Ramos (cell line): ENCODE results near the gene S1PR4.
"Not testable (repeated sequence)": the region's sequence is repeated elsewhere in the genome, so short reads cannot be mapped to it uniquely, and the experiment has no call there.

Source experiments
- in situ Hi-C: fragments of 300-500 bp; cut with MboI; formaldehyde crosslinking; loops from one replicate; pipeline ENCODE4 v1.14.3; 2022; ENCODE audit warnings: low sequenced_read_pairs; ENCODE audit not compliant: unreplicated experiment

The S1PR4 gene

DNA sequence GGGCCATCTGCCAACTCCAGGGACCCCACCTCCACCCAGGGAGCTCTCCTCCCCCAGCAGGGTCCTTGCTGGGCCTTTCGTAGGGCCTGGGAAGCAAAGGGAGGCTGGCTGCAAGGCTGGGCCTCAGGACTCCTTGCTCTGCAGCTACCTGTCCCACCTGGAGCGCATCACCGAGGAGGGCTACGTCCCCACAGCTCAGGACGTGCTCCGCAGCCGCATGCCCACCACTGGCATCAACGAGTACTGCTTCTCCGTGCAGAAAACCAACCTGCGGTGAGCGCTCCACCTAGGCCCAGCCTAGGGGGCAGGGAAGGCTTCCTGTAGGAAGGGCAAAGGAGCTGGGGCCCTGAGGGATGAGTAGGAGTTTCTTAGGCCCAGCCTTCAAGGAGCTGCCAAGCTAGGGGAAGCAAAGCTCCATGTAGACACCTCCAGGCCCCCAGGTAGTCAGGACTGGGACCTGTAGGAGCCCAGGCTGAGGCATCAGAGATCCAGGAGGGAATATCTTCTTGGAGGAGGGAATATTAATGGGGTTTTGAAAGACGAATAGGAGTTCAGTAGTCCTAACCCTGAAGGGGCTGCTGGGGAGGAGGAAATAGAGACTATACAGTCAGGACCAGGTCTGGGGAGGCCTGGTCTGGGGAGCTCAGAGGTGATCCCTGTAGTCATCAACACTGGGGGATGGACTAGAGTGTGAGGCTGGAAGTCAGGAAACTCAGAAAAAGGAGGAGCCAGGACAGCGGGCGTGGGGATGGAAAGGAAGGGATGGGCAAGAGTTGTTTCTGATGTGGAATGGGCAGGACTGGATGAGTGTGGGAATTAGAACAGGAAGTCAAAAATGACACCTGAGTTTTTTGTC lies 26.8 kb upstream of the S1PR4 start:
- in situ Hi-C loops: no loop called here

DNA sequence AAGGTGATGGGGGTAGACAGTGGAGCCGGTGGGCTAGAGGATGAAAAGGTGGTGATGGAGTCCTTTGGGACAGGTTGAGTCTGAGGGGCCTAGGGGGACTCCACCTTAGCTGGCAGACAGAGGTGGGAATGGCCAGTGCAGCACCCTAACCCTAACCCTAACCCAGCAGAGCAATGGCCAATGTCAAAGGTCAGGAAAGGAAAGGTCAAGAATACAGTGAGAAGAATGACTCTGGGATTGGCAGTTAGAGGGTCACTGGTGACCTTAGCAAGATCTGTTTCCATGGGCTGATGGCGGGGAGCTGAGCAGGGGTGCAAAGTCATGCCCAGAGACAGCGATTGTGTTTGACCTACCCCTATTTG lies 26.2 kb upstream of the S1PR4 start:
- in situ Hi-C loops: no loop called here

DNA sequence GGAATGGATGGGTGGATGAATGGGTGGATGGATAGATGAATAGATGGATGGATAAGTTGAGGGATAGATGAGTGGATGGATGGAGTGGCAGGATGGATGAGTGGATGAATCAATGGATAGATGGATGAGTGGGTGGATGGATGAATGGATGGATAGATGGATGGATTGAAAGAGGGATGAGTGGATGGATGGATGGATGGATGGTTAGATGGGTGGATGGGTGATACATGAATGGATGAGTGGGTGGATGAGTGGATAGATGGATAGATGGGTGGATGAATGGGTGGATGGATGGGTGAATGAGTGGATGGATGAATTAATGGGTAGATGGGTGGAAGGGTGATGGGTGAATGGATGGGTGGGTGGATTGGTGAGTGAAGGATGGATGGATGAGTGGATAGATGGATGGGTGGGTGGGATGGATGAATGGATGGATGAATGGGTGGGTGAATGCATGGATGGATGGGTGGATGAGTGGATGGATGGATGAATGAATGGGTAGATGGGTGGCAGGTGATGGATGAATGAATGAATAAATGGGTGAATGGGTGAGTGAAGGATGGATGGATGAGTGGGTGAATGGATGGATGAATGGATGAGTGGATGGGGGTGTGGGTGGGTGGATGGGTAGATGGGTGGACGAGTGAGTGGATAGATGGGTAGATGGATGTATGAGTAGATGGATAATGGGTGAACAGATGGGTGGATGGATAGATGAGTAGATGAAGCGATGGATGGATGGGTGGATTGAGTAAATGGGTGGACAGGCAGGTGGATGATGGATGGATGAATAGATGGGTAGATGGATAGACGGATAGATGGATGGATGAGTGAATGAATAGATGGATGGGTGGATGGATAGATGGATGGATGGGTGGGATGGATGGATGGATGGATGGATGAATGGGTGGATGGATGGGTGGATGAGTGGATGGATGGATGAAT lies 25.0 kb upstream of the S1PR4 start:
- in situ Hi-C loops: no loop called here

DNA sequence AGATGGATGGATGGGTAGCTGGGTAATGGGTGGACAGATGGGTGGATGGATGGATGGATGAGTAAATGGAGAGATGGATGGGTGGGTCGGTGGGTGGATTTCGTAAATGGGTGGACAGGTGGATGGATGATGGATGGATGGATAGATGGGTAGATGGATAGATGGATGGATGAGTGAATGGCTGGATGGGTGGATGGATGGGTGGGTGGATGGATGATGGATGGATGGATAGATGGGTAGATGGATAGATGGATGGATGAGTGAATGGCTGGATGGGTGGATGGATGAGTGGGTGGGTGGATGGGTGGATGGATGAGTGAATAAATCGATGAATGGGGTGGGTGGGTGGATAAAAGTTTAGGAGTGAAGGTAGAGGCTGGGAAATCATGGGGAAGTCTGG lies 24.1 kb upstream of the S1PR4 start:
- in situ Hi-C loops: not testable (repeated sequence)

DNA sequence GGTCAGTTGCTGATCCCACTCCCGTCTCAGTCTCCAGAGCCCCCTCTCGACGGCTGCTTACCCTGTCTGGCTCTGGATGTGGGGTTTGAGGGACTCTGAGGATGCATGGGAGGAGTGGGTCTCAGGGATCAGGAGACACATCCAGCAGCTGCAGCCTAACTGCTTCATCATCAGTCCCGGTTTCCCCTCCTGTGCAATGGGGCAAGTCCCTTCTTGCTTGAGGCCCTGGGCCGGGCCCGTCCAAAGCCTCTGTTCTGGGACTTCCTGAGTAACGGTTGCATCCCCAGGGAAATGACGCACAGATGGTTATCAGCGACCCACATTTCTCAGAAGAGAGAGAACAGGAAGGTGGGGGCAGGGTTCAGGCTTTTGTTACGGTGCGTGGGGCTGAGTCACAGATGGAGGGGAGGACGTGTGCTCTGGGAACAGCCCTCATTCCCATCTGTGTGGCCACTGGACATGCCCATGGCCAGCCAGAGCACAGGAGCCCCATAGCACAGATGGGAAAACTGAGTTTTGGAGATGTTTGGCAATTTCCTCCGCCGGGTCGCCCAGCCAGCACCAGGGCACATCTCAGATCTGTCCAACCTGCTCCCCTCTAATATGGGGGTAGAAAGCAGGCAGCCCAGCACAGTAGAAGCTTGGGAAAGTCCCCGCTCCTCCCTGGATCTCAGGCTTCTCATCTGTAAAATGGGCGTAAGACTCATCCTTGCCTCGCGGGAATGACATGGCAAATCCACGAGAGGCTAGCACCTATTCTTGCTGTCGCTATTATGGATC lies 23.4 kb upstream of the S1PR4 start:
- in situ Hi-C loops: no loop called here

DNA sequence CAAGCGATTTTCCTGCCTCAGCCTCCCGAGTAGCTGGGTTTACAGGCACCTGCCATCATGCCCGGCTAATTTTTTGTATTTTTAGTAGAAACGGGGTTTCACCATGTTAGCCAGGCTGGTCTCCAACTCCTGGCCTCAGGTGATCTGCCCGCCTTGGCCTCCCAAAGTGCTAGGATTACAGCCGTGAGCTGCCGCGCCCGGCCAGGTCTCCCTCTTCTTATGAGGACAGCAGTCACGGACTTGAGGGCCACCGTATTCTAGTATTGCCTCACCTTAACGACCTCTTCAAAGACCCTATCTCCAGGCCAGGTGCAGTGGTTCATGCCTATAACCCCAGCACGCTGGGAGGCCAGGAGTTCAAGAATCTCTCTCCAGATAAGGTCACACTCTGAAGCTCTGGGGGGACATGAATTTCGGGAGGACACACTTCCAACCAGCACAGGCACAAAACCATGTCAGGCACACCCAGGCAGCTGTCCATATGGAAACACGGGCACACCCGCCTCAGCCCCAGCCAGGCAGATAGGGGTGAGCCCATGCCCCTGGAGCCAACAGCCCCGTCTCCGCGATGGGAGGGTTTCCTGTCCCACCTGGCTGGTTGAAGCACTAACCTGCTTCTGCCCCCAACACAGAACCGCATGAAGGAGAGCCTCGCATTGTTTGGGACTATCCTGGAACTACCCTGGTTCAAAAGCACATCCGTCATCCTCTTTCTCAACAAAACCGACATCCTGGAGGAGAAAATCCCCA lies 21.3 kb upstream of the S1PR4 start:
- in situ Hi-C loops: no loop called here

DNA sequence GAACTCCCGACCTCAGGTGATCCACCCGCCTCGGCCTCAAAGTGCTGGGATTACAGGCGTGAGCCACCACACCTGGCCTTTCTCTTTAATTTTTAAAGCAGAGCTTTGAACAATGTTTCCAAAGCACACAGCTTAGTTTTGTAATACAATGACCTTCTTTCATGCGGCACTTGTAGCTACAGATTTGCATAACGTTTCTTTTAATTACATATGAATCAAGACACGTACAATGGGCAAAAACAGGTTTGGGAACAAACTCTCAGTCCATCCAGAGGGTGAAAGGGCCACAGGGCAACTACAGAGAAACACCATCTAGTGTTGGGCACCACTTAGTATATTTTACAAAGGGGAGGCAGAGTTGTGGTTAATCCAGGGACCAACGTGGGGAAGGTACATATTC lies 19.0 kb upstream of the S1PR4 start:
- in situ Hi-C loops: no loop called here

DNA sequence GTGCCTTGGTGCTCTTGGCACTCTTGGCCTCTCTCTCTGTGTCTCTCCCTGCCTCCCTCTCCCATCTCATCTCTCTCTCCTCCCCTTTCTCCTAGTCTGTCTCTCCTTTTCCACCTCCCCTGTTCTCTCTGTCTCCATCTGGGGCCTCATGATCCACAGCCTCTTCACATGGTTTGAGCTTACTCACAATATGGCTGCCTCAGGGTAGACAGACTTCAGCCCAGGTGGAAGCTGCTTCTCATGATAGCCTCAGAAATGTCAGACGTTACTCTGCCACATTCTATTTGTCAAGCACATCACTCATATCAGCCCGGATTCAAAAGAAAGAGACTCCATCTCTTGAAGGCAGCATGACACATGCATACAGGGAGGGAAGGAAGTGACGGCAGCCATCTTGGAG lies 18.4 kb upstream of the S1PR4 start:
- in situ Hi-C loops: loop anchor here (10.0 kb wide), 1 partner anchor 205 kb away; no protein-coding TSS in a partner anchor

DNA sequence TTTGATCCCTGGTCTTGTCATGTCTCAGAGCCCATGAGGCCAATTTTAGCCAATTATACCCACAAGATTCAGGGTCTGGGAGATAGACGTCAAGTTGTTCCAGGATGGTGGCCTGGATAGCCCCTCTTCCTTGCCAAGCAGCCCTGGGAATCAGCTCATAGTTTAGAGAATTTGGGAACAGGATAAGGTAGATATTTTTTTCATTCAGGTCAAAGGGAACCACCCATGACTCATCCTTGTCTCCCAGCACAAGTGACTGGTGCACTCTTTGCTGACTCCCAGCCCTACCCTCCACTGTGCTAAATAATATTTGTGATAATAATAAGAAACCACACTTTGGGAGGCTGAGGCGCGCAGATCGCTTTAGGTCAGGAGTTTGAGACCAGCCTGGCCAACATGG lies 17.1 kb upstream of the S1PR4 start:
- in situ Hi-C loops: loop anchor here (10.0 kb wide), 1 partner anchor 207 kb away; no protein-coding TSS in a partner anchor

DNA sequence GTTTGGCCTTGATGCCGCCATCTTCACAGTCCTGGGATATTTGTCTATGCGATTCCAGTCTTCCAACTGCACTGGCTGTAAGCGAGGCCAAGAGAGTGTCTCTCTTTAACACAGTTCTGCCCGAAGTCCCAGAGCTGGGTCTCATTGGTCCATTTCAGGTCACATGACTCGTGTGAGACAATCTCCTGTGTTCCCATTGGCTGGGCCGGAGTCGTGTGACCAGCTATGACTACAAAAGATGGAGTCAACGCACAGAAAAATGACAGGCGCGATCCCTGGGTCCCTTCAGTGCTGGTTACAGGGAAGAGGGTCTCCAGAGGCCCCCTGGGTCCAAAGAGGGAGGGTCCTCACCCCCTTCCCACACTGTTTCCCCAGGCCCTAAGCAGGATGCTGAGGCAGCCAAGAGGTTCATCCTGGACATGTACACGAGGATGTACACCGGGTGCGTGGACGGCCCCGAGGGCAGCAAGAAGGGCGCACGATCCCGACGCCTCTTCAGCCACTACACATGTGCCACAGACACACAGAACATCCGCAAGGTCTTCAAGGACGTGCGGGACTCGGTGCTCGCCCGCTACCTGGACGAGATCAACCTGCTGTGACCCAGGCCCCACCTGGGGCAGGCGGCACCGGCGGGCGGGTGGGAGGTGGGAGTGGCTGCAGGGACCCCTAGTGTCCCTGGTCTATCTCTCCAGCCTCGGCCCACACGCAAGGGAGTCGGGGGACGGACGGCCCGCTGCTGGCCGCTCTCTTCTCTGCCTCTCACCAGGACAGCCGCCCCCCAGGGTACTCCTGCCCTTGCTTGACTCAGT lies 15.9 kb upstream of the S1PR4 start:
- in situ Hi-C loops: loop anchor here (10.0 kb wide), 1 partner anchor 208 kb away; no protein-coding TSS in a partner anchor

DNA sequence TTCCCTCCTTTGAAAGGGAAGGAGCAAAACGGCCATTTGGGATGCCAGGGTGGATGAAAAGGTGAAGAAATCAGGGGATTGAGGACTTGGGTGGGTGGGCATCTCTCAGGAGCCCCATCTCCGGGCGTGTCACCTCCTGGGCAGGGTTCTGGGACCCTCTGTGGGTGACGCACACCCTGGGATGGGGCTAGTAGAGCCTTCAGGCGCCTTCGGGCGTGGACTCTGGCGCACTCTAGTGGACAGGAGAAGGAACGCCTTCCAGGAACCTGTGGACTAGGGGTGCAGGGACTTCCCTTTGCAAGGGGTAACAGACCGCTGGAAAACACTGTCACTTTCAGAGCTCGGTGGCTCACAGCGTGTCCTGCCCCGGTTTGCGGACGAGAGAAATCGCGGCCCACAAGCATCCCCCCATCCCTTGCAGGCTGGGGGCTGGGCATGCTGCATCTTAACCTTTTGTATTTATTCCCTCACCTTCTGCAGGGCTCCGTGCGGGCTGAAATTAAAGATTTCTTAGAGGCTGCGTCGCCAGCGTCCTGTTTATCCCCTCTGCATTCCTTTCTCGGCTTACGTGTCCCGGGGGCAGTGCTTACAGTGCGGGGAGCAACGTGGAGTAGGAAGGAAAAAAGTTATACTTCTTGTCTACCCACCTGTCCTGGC lies 15.2 kb upstream of the S1PR4 start:
- in situ Hi-C loops: loop anchor here (10.0 kb wide), 1 partner anchor 209 kb away; no protein-coding TSS in a partner anchor

DNA sequence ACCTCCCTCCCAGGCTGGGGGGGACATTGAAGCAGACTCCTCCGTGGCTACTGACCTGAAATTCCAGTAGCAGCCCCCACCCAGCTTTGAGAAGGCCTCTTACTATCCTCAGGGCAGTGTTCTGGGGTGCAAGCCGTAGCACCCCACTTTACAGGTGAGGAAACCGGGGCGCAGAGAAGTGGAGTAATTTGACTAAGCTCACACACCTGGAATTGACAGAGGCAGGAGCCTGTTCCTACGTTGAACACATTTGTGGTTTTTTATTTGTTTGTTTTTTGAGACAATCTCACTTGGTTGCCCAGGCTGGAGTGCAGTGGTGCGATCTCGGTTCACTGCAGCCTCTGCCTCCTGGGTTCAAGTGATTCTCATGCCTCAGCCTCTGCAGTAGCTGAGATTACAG lies 14.6 kb upstream of the S1PR4 start:
- in situ Hi-C loops: loop anchor here (10.0 kb wide), 1 partner anchor 209 kb away; no protein-coding TSS in a partner anchor

DNA sequence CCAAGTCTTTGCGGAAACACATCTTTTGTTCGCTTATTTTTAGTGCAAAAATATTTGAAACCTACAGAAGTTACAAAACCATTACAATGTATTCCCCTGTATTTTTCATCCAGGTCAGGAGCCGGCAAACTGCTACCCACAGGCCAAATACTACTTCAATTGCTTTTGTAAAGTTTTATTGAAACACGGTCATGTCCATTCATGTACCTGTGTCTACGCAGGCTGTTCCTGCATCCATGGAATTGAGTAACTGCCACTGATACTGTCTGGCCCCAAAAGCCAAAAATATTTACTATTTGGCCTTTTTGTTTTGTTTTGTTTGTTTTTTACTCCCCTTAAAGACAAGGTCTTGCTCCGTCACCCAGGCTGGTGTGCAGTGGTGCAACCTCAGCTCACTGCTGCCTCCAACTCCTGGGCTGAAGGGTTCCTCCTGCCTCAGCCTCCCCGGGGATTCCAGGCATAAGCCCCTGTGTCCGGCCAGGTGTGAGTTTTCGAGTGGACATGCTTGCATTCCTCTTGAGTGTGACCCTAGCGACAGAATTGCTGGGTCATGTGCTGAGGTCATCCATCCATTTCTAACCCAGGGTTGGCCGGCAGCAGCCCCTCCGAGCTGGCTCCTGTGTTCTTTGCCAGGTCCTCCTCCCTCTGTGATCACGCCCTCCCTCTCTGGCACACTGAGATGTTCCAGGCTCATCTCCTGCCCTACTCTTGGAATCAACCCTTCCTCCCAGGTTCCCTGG lies 10.9 kb upstream of the S1PR4 start:
- in situ Hi-C loops: loop anchor here (10.0 kb wide), 1 partner anchor 213 kb away; no protein-coding TSS in a partner anchor

DNA sequence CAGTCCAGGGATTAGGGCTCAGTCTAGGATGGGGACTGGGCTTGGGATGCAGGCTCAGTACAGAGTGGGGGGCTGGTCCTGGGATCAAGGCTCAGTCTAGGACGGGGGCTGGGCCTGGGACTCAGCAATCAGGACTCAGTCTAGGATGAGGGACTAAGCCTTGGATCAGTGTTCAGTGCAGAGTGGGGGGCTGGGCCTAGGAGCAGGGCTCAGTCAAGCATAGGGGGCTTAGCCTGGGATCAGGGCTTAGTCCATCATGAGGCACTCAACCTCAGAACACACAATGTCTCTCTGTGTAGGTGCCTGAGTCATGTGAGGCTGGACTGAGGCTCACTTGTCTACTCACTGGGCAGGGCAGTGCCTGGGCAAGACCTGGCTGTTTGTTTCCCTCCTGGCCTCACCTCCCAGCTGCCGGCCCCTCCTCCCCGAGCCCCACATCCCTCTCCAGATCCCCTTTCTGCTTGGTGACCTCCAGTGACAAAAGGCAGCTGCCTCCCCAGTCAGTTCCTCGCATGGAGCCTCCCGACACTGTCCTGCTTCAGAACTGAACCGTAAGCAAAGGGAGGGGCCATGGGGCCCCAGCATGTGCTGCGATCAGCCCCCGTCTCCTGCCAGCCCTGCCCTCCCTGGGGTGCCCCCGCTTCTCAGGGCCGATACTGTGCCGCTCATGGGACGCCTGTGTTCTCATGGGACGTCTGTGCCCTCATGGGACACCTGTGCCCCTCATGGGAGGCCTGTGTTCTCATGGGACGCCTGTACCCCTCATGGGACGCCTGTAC lies 6.5 kb upstream of the S1PR4 start:
- in situ Hi-C loops: no loop called here

DNA sequence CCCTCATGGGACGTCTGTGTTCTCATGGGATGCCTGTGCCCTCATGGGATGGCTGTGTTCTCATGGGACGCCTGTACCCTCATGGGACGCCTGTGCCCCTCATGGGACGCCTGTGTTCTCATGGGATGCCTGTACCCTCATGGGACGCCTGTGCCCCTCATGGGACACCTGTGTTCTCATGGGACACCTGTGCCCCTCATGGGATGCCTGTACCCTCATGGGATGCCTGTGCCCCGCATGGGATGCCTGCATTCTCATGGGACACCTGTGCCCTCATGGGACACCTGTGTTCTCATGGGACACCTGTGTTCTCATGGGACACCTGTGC lies 5.9 kb upstream of the S1PR4 start:
- in situ Hi-C loops: not testable (repeated sequence)

DNA sequence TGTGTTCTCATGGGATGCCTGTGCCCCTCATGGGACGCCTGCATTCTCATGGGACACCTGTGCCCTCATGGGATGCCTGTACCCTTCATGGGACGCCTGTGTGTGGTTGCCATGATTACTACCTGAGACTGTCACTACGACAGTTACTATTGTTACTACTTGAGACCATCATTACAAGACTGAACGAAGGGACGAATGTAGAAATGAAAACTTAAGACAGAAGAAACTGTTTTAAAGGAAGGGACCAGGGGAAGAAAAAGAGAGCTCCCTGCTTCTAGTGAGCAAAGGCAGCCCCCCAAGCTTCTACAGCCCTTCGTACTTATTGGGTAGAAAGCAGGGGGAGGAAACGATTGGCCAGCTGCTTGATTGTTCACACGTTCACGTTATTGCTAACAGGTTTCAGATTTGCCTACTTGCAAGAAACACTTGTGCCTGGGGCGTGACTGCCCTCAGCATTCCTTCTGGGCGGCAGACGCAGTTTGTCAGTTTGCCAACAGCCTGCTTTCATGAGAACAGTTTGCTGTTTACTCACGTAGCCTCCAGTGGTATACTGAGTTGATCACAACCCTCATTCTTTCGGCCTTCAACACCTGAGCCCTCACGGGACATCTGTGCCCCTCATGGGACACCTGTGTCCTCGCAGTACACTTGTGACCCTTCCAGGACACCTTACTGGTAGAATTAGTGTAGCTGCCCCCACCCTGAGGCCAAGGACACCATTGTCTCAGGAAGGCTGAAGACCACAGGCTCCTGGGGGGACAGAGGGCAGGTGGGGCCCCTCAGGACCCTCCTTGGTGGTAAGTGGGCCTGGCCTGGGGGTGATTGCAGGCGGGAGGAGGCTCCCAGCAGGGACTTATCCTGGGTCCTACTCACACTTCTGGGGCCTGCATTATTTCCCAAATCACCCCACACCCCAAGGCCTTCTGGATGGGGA lies 2.5 kb upstream of the S1PR4 start:
- in situ Hi-C loops: no loop called here
